ENCODE measurements around the gene RBM33. TPM values are rescaled to one million over a fixed set of nuclear protein-coding genes. Genes with fewer than 3 reads are reported as not detected.

RBM33 gene
- total and polyA plus RNA-seq, 2 of the 4 experiments (the other 2 are of a cell fraction) = 7.3 to 10.8 TPM

GRCh38 chr7:155727616-155728015 lies 83.2 kb downstream of the RBM33 start:
- H3K79me1 ChIP-seq (ENCODE audit: low read depth in 1 of 2, low read length in 2 of 2) = peaks cover 39 to 63% of the 10 kb centered on the region in 2 experiments
- in situ Hi-C loops (cut with MboI; ENCODE audit: low sequenced_read_pairs) (loop anchor here (5.0 kb wide), 1 partner anchor 125 kb away; no protein-coding TSS in a partner anchor), intact Hi-C loops (cut with micrococcal nuclease) (no loop called here), dilution Hi-C loops (cut with HindIII; ENCODE audit: low sequenced_read_pairs, unreplicated experiment) (no loop called here)
- H3K4me1 ChIP-seq (ENCODE audit: control insufficient read depth, insufficient read depth, low read length) = no peaks in the 10 kb centered on the region
- H2BK120ac ChIP-seq (ENCODE audit: low read depth, low read length) = no peak overlapping the region
- no peak overlapping the region for H2AK9ac ChIP-seq (replicated peaks; ENCODE audit: low read depth, low read length, poor library complexity)
- H4K5ac ChIP-seq (ENCODE audit: low read depth, low read length) = no peak overlapping the region
- ChIA-PET CTCF (interaction anchor here (1.1 kb wide), 1 partner anchor 9 kb away, joined by 3 read pairs; no protein-coding TSS in a partner anchor), POLR2A (ENCODE audit: unreplicated experiment) (no interaction called here)
- no peak overlapping the region for H4K91ac ChIP-seq (ENCODE audit: insufficient read depth, low read depth, low read length)
- no peak overlapping the region for H2BK5ac ChIP-seq (ENCODE audit: low read depth, low read length, poor library complexity, severe bottlenecking)
- no peak overlapping the region for H3K23ac ChIP-seq (ENCODE audit: low read depth, low read length)
- no peak overlapping the region for H3K4me3 ChIP-seq (ENCODE audit: insufficient read depth, low read depth, low read length)
- H3K9me1 ChIP-seq (ENCODE audit: insufficient read depth, low read length) = peaks cover 9% of the 10 kb centered on the region; the same call in 1 of the 2 replicates
- H3K4me2 ChIP-seq (ENCODE audit: low read depth, low read length) = no peak overlapping the region
- no peak overlapping the region for H3K27ac ChIP-seq (ENCODE audit: insufficient read depth, low read length)
- TF ChIP-seq USF2 (IDR thresholded peaks at IDR 0.05; ENCODE audit: low read depth, low read length) = no peak
- no peak for TF ChIP-seq CTCF (conservative IDR thresholded peaks at IDR 0.05; ENCODE audit: low read depth, low read length)
- TF ChIP-seq NFE2L2 (IDR thresholded peaks at IDR 0.05; ENCODE audit: low read depth, low read length) = no peak
- no peak for TF ChIP-seq MAZ (IDR thresholded peaks at IDR 0.05; ENCODE audit: borderline replicate concordance, low read depth, low read length)
- TF ChIP-seq ELK1 (IDR thresholded peaks at IDR 0.05; ENCODE audit: borderline replicate concordance, low read depth, low read length) = no peak
- no peak for TF ChIP-seq CHD1 (IDR thresholded peaks at IDR 0.05; ENCODE audit: low read depth, low read length)
- no peak for TF ChIP-seq POLR2A (IDR thresholded peaks at IDR 0.05; ENCODE audit: low read depth, low read length)
- TF ChIP-seq FOS (IDR thresholded peaks at IDR 0.05; ENCODE audit: low read depth, low read length) = no peak
- no peak for TF ChIP-seq MXI1 (IDR thresholded peaks at IDR 0.05; ENCODE audit: borderline replicate concordance, low read depth, low read length)
- TF ChIP-seq MAFK (IDR thresholded peaks at IDR 0.05; ENCODE audit: low read depth, low read length) = no peak
- TF ChIP-seq RFX5 (IDR thresholded peaks at IDR 0.05; ENCODE audit: low read depth, low read length) = no peak
- TF ChIP-seq BHLHE40 (IDR thresholded peaks at IDR 0.05; ENCODE audit: low read depth, low read length) = no peak
- TF ChIP-seq RCOR1 (IDR thresholded peaks at IDR 0.05; ENCODE audit: insufficient replicate concordance, low read length) = no peak
- no peak for TF ChIP-seq RAD21 (IDR thresholded peaks at IDR 0.05; ENCODE audit: low read length)
- TF ChIP-seq CEBPB (IDR thresholded peaks at IDR 0.05; ENCODE audit: low read depth, low read length) = no peak
- no peak for TF ChIP-seq SMC3 (IDR thresholded peaks at IDR 0.05; ENCODE audit: low read depth, low read length)
- H3K14ac ChIP-seq (replicated peaks; ENCODE audit: low read depth, low read length) = no peak overlapping the region
- ATAC-seq (ENCODE audit: low read depth) (no peak), DNase-seq (no peak)
- H2BK20ac ChIP-seq (ENCODE audit: low read depth, low read length) = no peak overlapping the region
- H2AK5ac ChIP-seq (ENCODE audit: low read depth, low read length) = no peak overlapping the region
- H2AFZ ChIP-seq (replicated peaks; ENCODE audit: low read length, poor library complexity) = no peak overlapping the region
- peaks cover 7% of the 10 kb centered on the region; the same call in 1 of the 2 replicates for H4K20me1 ChIP-seq (ENCODE audit: insufficient read depth, low read length)
- H3K4ac ChIP-seq (ENCODE audit: low read depth, low read length) = no peak overlapping the region
- no peak overlapping the region for H4K8ac ChIP-seq (ENCODE audit: low read depth in 2 of 2, low read length in 2 of 2)
- no peaks in the 10 kb centered on the region for H3K27me3 ChIP-seq (ENCODE audit: control insufficient read depth, insufficient read depth, low read length)
- peaks cover 8% of the 10 kb centered on the region for H3K36me3 ChIP-seq (ENCODE audit: control insufficient read depth, insufficient read depth, low read length)
- H3K56ac ChIP-seq (ENCODE audit: extremely low read depth, insufficient read depth, low read length) = no peak overlapping the region
- H3K18ac ChIP-seq (ENCODE audit: low read depth, low read length) = no peak overlapping the region
- H3K9ac ChIP-seq (ENCODE audit: low read depth, low read length) = no peak overlapping the region
- H3K9me3 ChIP-seq (ENCODE audit: control insufficient read depth, insufficient read depth, low read length) = no peaks in the 10 kb centered on the region
- BruUV-seq (replicated peaks) = no TSS peak
- WGBS, 2 experiments (ENCODE audit: extremely low coverage in 2 of 2, insufficient read length in 1 of 2) = no CpG with 5 or more reads among the region's 10 CpGs
- no peak overlapping the region for H2BK15ac ChIP-seq (ENCODE audit: low read depth, low read length)
